ENCODE data around the gene UPF1.

The UPF1 gene

GRCh38 chr19:18851673-18852325 lies 20.0 kb downstream of the UPF1 start:
- H3K4me3 ChIP-seq (ENCODE audit: low read length) = no peak overlapping the region
- DNase-seq (ENCODE audit: low read depth) = no peak
- no peak for TF ChIP-seq CTCF (conservative IDR thresholded peaks at IDR 0.05; ENCODE audit: low read length)

DNA sequence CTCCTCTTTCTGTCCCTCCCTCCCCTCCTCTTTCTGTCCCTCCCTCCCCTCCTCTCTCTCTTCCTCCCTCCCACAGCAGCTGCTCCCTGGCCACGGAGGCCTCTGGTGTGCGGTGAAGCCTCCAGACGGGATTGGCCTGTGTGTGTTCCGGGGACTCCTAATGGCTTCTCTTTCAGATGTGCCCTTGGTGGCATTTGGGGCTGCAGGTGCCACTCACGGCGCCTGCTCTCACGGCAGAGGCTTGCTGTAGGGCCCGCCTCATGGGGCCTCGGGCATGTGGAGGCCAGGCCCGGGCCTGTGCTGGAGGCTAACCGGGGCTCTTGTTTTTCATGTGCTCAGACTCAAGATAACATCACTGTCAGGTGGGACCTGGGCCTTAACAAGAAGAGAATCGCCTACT lies 20.9 kb downstream of the UPF1 start:
- TF ChIP-seq CTCF (conservative IDR thresholded peaks at IDR 0.05; ENCODE audit: low read length) = no peak

DNA sequence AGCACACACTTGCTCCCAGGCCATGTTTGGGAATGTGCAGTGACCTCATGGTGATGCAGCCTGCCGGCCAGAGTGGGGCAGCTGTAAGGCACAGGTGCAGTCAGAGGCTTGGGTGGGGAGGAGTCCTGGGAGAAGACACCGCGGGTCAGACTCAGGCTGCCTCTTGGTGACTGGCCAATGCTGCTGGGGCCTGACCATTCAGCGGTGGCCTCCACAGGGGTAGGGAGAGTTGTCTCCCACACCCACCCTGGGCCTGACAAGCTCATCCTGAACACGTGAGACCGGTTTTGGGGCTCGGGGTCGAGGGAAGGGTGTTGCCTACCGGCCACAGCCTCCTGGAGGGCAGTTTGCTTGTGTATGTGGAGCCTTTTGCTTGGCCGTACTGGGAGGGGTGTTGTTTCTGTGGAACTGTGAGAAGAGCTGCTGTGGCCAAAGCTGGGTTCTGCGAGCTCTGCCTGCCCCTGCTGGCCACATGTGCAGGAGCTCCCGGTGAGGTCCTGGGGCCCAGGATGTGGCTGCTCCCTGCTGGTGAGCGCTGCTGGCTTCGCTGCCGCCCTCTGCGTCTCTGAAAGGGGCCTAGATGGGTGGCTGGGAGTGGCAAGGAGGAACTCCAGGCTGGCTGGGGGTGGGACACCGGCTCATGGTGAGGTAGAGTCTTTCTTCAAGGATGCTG lies 22.1 kb downstream of the UPF1 start:
- no peak for TF ChIP-seq CTCF (conservative IDR thresholded peaks at IDR 0.05; ENCODE audit: low read length)
- DNase-seq (ENCODE audit: low read depth) = no peak
- no peak overlapping the region for H3K4me3 ChIP-seq (ENCODE audit: low read length)

More for the DNA sequence above, 20.9 kb downstream of the UPF1 start:
- H3K4me3 ChIP-seq (ENCODE audit: low read length) = no peak overlapping the region
- DNase-seq (ENCODE audit: low read depth) = no peak

- TF ChIP-seq CTCF (conservative IDR thresholded peaks at IDR 0.05; ENCODE audit: low read length) = no peak
- no peak for DNase-seq (ENCODE audit: low read depth)
Observed at GRCh38 chr19:18854982-18855381, 23.2 kb downstream of the UPF1 start.

GRCh38 chr19:18855647-18856384 lies 24.1 kb downstream of the UPF1 start:
- TF ChIP-seq CTCF (conservative IDR thresholded peaks at IDR 0.05; ENCODE audit: low read length) = no peak
- no peak for DNase-seq (ENCODE audit: low read depth)
- no peak overlapping the region for H3K4me3 ChIP-seq (ENCODE audit: low read length)

More at GRCh38 chr19:18854982-18855381, 23.2 kb downstream of the UPF1 start:
- no peak overlapping the region for H3K4me3 ChIP-seq (ENCODE audit: low read length)

- DNase-seq (ENCODE audit: low read depth) = peak; percentile 47
- no peak overlapping the region for H3K4me3 ChIP-seq (ENCODE audit: low read length)
- peak; percentile 56 for TF ChIP-seq CTCF (conservative IDR thresholded peaks at IDR 0.05; ENCODE audit: low read length)
Observed at GRCh38 chr19:18856385-18857126, 24.8 kb downstream of the UPF1 start.
